Activated B cell treated with CpG ODN at 0.5 μM for 24 hours (primary cell): ENCODE data around the gene CNNM3. TPM values are rescaled to one million over a fixed set of nuclear protein-coding genes. Genes with fewer than 3 reads are reported as not detected.

Experiments
- ATAC-seq: fragments of 200-7000 bp; cut with Tn5 transposase; one replicate; pipeline ENCODE4 v1.10.0; 2021; ENCODE audit warnings: low read depth, mild to moderate bottlenecking, moderate library complexity
- CTCF ChIA-PET: fragments of 350-600 bp; sonication (Branson Sonifier 250); formaldehyde crosslinking; loops from one replicate; lab custom pipeline; 2021; ENCODE audit warnings: antibody characterized with exemption; lab: Charles Lee
- POLR2A ChIA-PET: fragments of 350-600 bp; sonication (Branson Sonifier 250); formaldehyde crosslinking; loops from one replicate; lab custom pipeline; 2021; ENCODE audit warnings: antibody characterized with exemption; lab: Charles Lee
- DNase-seq: peaks from one replicate; pipeline ENCODE4 v3.0.0; 2022
- H3K27ac Mint-ChIP-seq: one replicate; pipeline ENCODE4 v1.8.0; 2020; ENCODE audit warnings: mixed read lengths
- H3K27me3 Mint-ChIP-seq: one replicate; pipeline ENCODE4 v1.8.0; 2021; ENCODE audit warnings: mixed read lengths
- H3K36me3 Mint-ChIP-seq: one replicate; pipeline ENCODE4 v1.8.0; 2021; ENCODE audit warnings: low read depth, mixed read lengths
- H3K4me1 Mint-ChIP-seq: one replicate; pipeline ENCODE4 v1.8.0; 2021; ENCODE audit warnings: mixed read lengths
- H3K4me3 Mint-ChIP-seq: one replicate; pipeline ENCODE4 v1.8.0; 2020; ENCODE audit warnings: mild to moderate bottlenecking, mixed read lengths
- H3K9me3 Mint-ChIP-seq: one replicate; pipeline ENCODE4 v1.8.0; 2020; ENCODE audit warnings: mixed read lengths
- intact Hi-C: fragments of 100-400 bp; cut with micrococcal nuclease; formaldehyde crosslinking; loops from one replicate; pipeline ENCODE4 v1.15.1; 2024
- total RNA-seq: library from RNA; stranded (reverse); gene quantifications from 2 replicates; pipeline ENCODE4 v1.2.3, GENCODE V29; 2022
- TF ChIP-seq, protein P1 (sequence below): fragments of 200-600 bp; IDR thresholded peaks from one replicate; pipeline ENCODE4 v1.8.0; 2022; ENCODE audit warnings: antibody characterized with exemption, mild to moderate bottlenecking

Gene CNNM3
- total RNA-seq, 1 donor from 2014 or later, result 20.3 TPM

DNA sequence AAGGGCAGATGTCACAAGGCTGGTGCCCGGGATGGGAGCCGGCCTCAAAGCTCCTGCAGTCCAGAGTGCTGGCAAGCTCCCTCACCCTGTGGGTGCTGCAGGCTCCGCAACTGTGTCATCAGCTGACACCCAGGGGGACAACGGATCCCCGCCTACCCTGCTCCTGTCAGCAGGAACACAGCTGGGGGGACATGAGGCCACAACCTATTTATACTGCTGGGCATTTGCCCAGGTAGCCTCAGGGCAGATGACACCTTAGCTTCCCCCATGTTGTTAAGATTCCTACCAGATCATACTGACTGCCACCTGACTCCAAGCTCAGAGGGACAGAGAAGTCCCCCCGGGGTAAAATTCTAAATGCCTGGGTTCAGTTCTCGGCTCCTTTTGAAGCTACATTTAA lies 26.5 kb downstream of the CNNM3 start:
- DNase-seq (no peak), ATAC-seq (no peak)
- ChIA-PET POLR2A (interaction anchor here (0.5 to 1.5 kb wide), 2 partner anchors 15 to 208 kb away, joined by 3 to 6 read pairs; partner anchors contain the start of gene ANKRD39), CTCF (no interaction called here)
- Mint-ChIP-seq H3K4me3 (no peak overlapping the region), H3K27ac (no peak overlapping the region), H3K4me1 (peaks cover 16% of the 10 kb centered on the region), H3K27me3 (no peaks in the 10 kb centered on the region), H3K36me3 (peaks cover 16% of the 10 kb centered on the region), H3K9me3 (no peaks in the 10 kb centered on the region)
- intact Hi-C loops, result no loop called here
- TF ChIP-seq, protein P1, sequence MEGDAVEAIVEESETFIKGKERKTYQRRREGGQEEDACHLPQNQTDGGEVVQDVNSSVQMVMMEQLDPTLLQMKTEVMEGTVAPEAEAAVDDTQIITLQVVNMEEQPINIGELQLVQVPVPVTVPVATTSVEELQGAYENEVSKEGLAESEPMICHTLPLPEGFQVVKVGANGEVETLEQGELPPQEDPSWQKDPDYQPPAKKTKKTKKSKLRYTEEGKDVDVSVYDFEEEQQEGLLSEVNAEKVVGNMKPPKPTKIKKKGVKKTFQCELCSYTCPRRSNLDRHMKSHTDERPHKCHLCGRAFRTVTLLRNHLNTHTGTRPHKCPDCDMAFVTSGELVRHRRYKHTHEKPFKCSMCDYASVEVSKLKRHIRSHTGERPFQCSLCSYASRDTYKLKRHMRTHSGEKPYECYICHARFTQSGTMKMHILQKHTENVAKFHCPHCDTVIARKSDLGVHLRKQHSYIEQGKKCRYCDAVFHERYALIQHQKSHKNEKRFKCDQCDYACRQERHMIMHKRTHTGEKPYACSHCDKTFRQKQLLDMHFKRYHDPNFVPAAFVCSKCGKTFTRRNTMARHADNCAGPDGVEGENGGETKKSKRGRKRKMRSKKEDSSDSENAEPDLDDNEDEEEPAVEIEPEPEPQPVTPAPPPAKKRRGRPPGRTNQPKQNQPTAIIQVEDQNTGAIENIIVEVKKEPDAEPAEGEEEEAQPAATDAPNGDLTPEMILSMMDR, result no peak

DNA sequence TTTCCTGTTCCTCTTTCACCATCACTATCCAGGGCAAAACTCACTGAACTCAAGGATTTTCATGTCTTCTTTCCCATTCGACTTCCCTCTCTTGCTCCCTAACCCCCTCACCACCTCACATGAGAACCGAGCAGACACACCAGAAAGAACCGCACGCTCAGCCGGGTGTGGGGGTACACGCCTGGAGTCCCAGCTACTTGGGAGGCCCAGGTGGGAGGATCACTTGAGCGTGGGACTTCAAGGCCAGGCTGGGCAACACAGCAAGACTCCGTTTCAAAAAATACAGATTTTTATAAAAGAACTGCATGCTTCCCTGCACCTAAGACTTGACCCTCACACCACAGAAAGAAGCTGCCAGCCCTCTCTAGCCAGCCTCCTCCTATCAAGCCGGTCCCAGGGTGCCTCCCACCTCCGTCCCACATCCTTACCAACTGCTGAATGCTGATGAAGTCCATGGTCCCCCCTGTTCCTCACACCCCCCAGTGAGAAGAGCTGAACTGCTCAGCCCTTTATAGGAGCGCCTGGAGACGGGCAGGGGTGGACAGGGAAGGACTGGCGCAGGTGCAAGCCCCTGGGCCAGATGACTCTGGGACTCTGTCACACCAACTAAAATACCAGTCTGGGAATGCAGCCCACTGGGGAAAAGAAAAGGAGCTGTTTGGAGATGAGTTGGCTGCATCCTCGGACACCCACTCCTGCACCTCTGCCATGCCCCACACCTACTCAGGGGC lies 27.6 kb downstream of the CNNM3 start, which contains the start of gene ANKRD23:
Gene ANKRD23 (minus strand): TSS at position 484 of the 731 bp plus-strand sequence. CDS start 29 bp downstream, at position 455.
- CTCF ChIA-PET, result no interaction called here
- Mint-ChIP-seq H3K27me3 (no peaks in the 10 kb centered on the region), H3K36me3 (peaks cover 27% of the 10 kb centered on the region), H3K4me1 (peaks cover 14% of the 10 kb centered on the region), H3K9me3 (no peaks in the 10 kb centered on the region), H3K4me3 (no peak within 1 kb of the TSS), H3K27ac (no peak within 1 kb of the TSS)
- TF ChIP-seq, protein P1, result no peak
- intact Hi-C loops, result no loop called here
- no peak for ATAC-seq
- no peak for DNase-seq
- POLR2A ChIA-PET, result interaction anchor here (0.9 kb wide), 1 partner anchor 14 kb away, joined by 5 read pairs; the partner anchor contains the start of gene ANKRD39

DNA sequence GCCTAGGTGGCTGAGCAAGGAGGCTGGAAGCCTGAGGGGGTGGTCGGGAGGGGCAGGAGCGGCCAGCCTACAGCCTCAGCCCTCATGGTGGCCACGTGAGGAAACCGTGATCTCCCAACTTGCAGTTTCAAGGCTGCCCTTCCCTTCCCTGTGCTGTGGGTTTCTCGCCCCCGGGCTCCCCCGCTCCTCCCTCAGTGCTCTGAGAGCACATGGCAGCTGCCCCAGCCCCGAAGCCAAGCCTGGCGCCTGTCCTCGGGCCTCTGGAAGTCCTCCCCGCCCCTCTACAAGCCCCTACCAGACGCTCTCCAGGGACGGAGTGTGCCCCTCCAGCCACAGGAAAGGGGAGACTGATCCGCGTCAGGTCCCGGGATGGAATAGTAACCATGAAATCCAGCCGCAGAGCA lies 28.3 kb downstream of the CNNM3 start:
- Mint-ChIP-seq H3K4me3 (no peak overlapping the region), H3K36me3 (peaks cover 28% of the 10 kb centered on the region), H3K27ac (no peak overlapping the region), H3K27me3 (no peaks in the 10 kb centered on the region), H3K4me1 (peaks cover 9% of the 10 kb centered on the region), H3K9me3 (no peaks in the 10 kb centered on the region)
- DNase-seq (no peak), ATAC-seq (no peak)
- TF ChIP-seq, protein P1, result no peak
- intact Hi-C loops, result no loop called here
- POLR2A ChIA-PET, result interaction anchor here (0.6 to 0.9 kb wide), 2 partner anchors 13 to 485 kb away, joined by 3 to 5 read pairs; partner anchors contain the start of gene ANKRD39
- CTCF ChIA-PET, result no interaction called here

DNA sequence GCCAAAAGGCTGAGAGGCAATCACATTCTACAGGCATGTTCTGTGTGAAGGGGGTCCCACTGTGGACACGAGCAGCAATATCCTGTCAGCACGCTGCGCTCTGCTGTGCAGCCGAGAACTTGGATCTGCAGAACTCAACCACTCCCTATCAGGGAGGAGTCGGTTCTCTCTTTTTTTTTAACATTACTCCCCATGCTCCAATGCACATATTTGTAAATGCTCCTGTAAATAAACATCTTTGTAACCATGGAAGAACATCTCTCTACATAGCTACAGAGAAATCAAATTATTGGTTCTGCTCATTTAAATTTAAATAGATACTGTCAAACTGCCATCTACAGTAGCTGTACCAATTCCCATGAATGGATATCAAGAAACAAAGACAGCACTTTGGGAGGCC lies 30.8 kb downstream of the CNNM3 start:
- H3K4me1 Mint-ChIP-seq, result peaks cover 3% of the 10 kb centered on the region
- no peaks in the 10 kb centered on the region for H3K9me3 Mint-ChIP-seq
- no peak overlapping the region for H3K27ac Mint-ChIP-seq
- ATAC-seq (no peak), DNase-seq (no peak)
- intact Hi-C loops, result no loop called here
- no peak overlapping the region for H3K4me3 Mint-ChIP-seq
- no peaks in the 10 kb centered on the region for H3K27me3 Mint-ChIP-seq
- ChIA-PET POLR2A (no interaction called here), CTCF (interaction anchor here (0.6 kb wide), 1 partner anchor 101 kb away, joined by 3 read pairs; no protein-coding TSS in a partner anchor)
- H3K36me3 Mint-ChIP-seq, result peaks cover 36% of the 10 kb centered on the region
- TF ChIP-seq, protein P1, result no peak

DNA sequence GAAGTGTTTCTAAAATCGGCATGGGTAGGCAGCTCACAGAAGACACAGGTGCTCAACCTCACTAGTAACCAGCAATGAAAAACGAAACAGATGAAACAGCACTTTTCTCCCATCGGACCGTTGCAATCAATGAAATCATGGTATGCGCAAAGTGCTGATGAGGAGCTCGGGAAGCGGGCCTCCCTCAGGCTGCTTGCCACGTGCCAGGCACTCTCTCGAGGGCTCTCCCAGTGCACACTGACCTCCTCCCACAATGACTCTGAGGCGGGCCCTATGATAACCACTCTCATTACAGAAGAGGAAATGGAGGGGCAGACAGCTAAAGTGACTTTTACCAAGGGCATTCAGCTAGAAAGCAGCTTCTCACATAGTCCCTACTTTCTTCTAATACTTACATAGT lies 31.5 kb downstream of the CNNM3 start:
- Mint-ChIP-seq H3K27me3 (no peaks in the 10 kb centered on the region), H3K9me3 (no peaks in the 10 kb centered on the region), H3K27ac (no peak overlapping the region), H3K4me3 (no peak overlapping the region), H3K4me1 (peaks cover 3% of the 10 kb centered on the region), H3K36me3 (peaks cover 41% of the 10 kb centered on the region)
- POLR2A ChIA-PET, result no interaction called here
- intact Hi-C loops, result no loop called here
- CTCF ChIA-PET, result no interaction called here
- TF ChIP-seq, protein P1, result no peak
- ATAC-seq (no peak), DNase-seq (no peak)
